ENCODE data around the gene PCYT2.

DNA sequence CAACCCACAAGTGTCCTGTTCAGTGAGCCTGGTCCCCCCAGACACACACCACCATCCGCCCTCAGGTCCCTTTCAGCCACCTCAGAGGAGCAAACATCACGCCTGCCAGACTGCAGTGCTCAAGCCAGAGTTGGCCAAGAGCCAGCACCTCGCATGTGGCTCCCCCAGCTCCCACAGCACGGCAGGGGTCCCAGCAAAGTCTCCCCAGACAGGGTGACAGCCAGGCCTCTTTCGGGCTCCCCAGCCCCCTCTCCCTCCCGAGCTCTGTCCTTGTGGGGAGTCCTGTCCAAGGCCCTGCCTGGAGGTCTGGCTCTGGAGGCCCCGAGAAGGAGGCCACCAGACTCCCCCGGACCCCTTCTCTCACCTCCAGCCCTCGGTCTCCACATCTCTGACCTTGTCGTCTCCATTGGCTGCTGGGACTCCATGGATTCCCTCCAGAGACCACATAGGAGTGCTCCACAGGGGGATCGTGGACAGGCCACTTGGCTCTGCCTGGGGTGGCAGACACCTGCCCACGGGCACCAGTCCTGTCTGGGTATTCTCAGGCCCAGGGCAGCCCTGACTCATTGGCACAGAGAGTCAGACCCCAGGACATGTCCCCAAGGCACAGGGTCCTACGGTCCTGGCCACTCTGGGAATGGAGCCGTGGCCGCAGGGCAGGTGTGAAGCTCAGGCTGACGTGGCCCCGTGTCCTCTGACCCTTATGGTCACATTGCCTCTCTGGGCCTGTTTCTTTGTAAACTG is 37.6 kb upstream of the PCYT2 start:
- TF ChIP-seq, protein P1, sequence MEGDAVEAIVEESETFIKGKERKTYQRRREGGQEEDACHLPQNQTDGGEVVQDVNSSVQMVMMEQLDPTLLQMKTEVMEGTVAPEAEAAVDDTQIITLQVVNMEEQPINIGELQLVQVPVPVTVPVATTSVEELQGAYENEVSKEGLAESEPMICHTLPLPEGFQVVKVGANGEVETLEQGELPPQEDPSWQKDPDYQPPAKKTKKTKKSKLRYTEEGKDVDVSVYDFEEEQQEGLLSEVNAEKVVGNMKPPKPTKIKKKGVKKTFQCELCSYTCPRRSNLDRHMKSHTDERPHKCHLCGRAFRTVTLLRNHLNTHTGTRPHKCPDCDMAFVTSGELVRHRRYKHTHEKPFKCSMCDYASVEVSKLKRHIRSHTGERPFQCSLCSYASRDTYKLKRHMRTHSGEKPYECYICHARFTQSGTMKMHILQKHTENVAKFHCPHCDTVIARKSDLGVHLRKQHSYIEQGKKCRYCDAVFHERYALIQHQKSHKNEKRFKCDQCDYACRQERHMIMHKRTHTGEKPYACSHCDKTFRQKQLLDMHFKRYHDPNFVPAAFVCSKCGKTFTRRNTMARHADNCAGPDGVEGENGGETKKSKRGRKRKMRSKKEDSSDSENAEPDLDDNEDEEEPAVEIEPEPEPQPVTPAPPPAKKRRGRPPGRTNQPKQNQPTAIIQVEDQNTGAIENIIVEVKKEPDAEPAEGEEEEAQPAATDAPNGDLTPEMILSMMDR (IDR thresholded peaks at IDR 0.05), result no peak
- TF ChIP-seq POLR2A (IDR thresholded peaks at IDR 0.05), result no peak
